ENCODE results near the gene KCND1.

Gene KCND1

GRCh38 chrX:48999030-48999429, 27.4 kb upstream of the KCND1 start:
- no peak for TF ChIP-seq POLR2AphosphoS5 (IDR thresholded peaks at IDR 0.05; ENCODE audit: borderline replicate concordance, low read depth, low read length)
- no peak for TF ChIP-seq EZH2 (IDR thresholded peaks at IDR 0.05)
- TF ChIP-seq FOXP2 (optimal IDR thresholded peaks at IDR 0.05; ENCODE audit: control extremely low read depth, extremely low read length, insufficient read depth): no peak
- H3K36me3 ChIP-seq (ENCODE audit: insufficient read depth, low read length): no peaks in the 10 kb centered on the region; the same call in 1 of the 2 replicates
- no peak for DNase-seq (ENCODE audit: low read depth, low spot score)
- H3K27ac ChIP-seq: no peak overlapping the region
- H3K4me3 ChIP-seq: no peak overlapping the region
- no peaks in the 10 kb centered on the region for H3K9me3 ChIP-seq (ENCODE audit: low read depth, low read length)
- no peak overlapping the region for H3K9ac ChIP-seq (ENCODE audit: insufficient read length)

GRCh38 chrX:48998391-48998790, 26.7 kb upstream of the KCND1 start:
- Histone ChIP-seq H3K9me3 (ENCODE audit: low read depth, low read length) (no peaks in the 10 kb centered on the region), H3K9ac (ENCODE audit: insufficient read length) (no peak overlapping the region), H3K27ac (no peak overlapping the region), H3K36me3 (ENCODE audit: insufficient read depth, low read length) (no peaks in the 10 kb centered on the region; the same call in 1 of the 2 replicates), H3K4me3 (no peak overlapping the region)
- no peak for TF ChIP-seq FOXP2 (optimal IDR thresholded peaks at IDR 0.05; ENCODE audit: control extremely low read depth, extremely low read length, insufficient read depth)
- TF ChIP-seq POLR2AphosphoS5 (IDR thresholded peaks at IDR 0.05; ENCODE audit: borderline replicate concordance, low read depth, low read length): no peak
- TF ChIP-seq EZH2 (IDR thresholded peaks at IDR 0.05): no peak
- no peak for DNase-seq (ENCODE audit: low read depth, low spot score)

- H3K36me3 ChIP-seq (ENCODE audit: insufficient read depth, low read length): no peaks in the 10 kb centered on the region; the same call in 1 of the 2 replicates
- DNase-seq (ENCODE audit: low read depth, low spot score): no peak
Measured at GRCh38 chrX:48997865-48998264, 26.2 kb upstream of the KCND1 start.

GRCh38 chrX:48997455-48997854, 25.8 kb upstream of the KCND1 start:
- Histone ChIP-seq H3K4me3 (no peak overlapping the region), H3K36me3 (ENCODE audit: insufficient read depth, low read length) (no peaks in the 10 kb centered on the region; the same call in 1 of the 2 replicates), H3K9ac (ENCODE audit: insufficient read length) (no peak overlapping the region), H3K27ac (no peak overlapping the region), H3K9me3 (ENCODE audit: low read depth, low read length) (no peaks in the 10 kb centered on the region)
- no peak for DNase-seq (ENCODE audit: low read depth, low spot score)
- no peak for TF ChIP-seq EZH2 (IDR thresholded peaks at IDR 0.05)
- no peak for TF ChIP-seq POLR2AphosphoS5 (IDR thresholded peaks at IDR 0.05; ENCODE audit: borderline replicate concordance, low read depth, low read length)
- TF ChIP-seq FOXP2 (optimal IDR thresholded peaks at IDR 0.05; ENCODE audit: control extremely low read depth, extremely low read length, insufficient read depth): no peak

More at GRCh38 chrX:48997865-48998264, 26.2 kb upstream of the KCND1 start:
- TF ChIP-seq EZH2 (IDR thresholded peaks at IDR 0.05): no peak
- TF ChIP-seq POLR2AphosphoS5 (IDR thresholded peaks at IDR 0.05; ENCODE audit: borderline replicate concordance, low read depth, low read length): no peak
- TF ChIP-seq FOXP2 (optimal IDR thresholded peaks at IDR 0.05; ENCODE audit: control extremely low read depth, extremely low read length, insufficient read depth): no peak
- Histone ChIP-seq H3K4me3 (no peak overlapping the region), H3K27ac (no peak overlapping the region), H3K9ac (ENCODE audit: insufficient read length) (no peak overlapping the region), H3K9me3 (ENCODE audit: low read depth, low read length) (no peaks in the 10 kb centered on the region)

- Histone ChIP-seq H3K4me3 (no peak overlapping the region), H3K9ac (ENCODE audit: insufficient read length) (no peak overlapping the region), H3K36me3 (ENCODE audit: insufficient read depth, low read length) (no peaks in the 10 kb centered on the region; the same call in 1 of the 2 replicates), H3K9me3 (ENCODE audit: low read depth, low read length) (no peaks in the 10 kb centered on the region), H3K27ac (no peak overlapping the region)
- DNase-seq (ENCODE audit: low read depth, low spot score): no peak
- no peak for TF ChIP-seq EZH2 (IDR thresholded peaks at IDR 0.05)
- no peak for TF ChIP-seq FOXP2 (optimal IDR thresholded peaks at IDR 0.05; ENCODE audit: control extremely low read depth, extremely low read length, insufficient read depth)
- TF ChIP-seq POLR2AphosphoS5 (IDR thresholded peaks at IDR 0.05; ENCODE audit: borderline replicate concordance, low read depth, low read length): no peak
Measured at GRCh38 chrX:48996969-48997368, 25.3 kb upstream of the KCND1 start.

- Histone ChIP-seq H3K9me3 (ENCODE audit: low read depth, low read length) (no peaks in the 10 kb centered on the region), H3K9ac (ENCODE audit: insufficient read length) (no peak overlapping the region), H3K27ac (no peak overlapping the region), H3K36me3 (ENCODE audit: insufficient read depth, low read length) (no peaks in the 10 kb centered on the region; the same call in 1 of the 2 replicates), H3K4me3 (no peak overlapping the region)
- DNase-seq (ENCODE audit: low read depth, low spot score): no peak
- no peak for TF ChIP-seq POLR2AphosphoS5 (IDR thresholded peaks at IDR 0.05; ENCODE audit: borderline replicate concordance, low read depth, low read length)
- no peak for TF ChIP-seq FOXP2 (optimal IDR thresholded peaks at IDR 0.05; ENCODE audit: control extremely low read depth, extremely low read length, insufficient read depth)
- no peak for TF ChIP-seq EZH2 (IDR thresholded peaks at IDR 0.05)
Measured at GRCh38 chrX:48992341-48992740, 20.7 kb upstream of the KCND1 start.

- no peak for TF ChIP-seq EZH2 (IDR thresholded peaks at IDR 0.05)
- no peak for TF ChIP-seq POLR2AphosphoS5 (IDR thresholded peaks at IDR 0.05; ENCODE audit: borderline replicate concordance, low read depth, low read length)
- no peak for TF ChIP-seq FOXP2 (optimal IDR thresholded peaks at IDR 0.05; ENCODE audit: control extremely low read depth, extremely low read length, insufficient read depth)
- Histone ChIP-seq H3K4me3 (no peak overlapping the region), H3K9ac (ENCODE audit: insufficient read length) (no peak overlapping the region), H3K9me3 (ENCODE audit: low read depth, low read length) (no peaks in the 10 kb centered on the region), H3K36me3 (ENCODE audit: insufficient read depth, low read length) (no peaks in the 10 kb centered on the region; the same call in 1 of the 2 replicates), H3K27ac (no peak overlapping the region)
- no peak for DNase-seq (ENCODE audit: low read depth, low spot score)
Measured at GRCh38 chrX:48989483-48989882, 17.8 kb upstream of the KCND1 start.

- Histone ChIP-seq H3K4me3 (no peak overlapping the region), H3K9me3 (ENCODE audit: low read depth, low read length) (no peaks in the 10 kb centered on the region), H3K27ac (no peak overlapping the region), H3K36me3 (ENCODE audit: insufficient read depth, low read length) (peaks cover 15% of the 10 kb centered on the region; the same call in 1 of the 2 replicates), H3K9ac (ENCODE audit: insufficient read length) (no peak overlapping the region)
- DNase-seq (ENCODE audit: low read depth, low spot score): no peak
- TF ChIP-seq EZH2 (IDR thresholded peaks at IDR 0.05) (no peak), POLR2AphosphoS5 (IDR thresholded peaks at IDR 0.05; ENCODE audit: borderline replicate concordance, low read depth, low read length) (no peak), FOXP2 (optimal IDR thresholded peaks at IDR 0.05; ENCODE audit: control extremely low read depth, extremely low read length, insufficient read depth) (no peak)
Measured at GRCh38 chrX:48983896-48984295, 12.3 kb upstream of the KCND1 start.

- no peak overlapping the region for H3K4me3 ChIP-seq
- H3K9me3 ChIP-seq (ENCODE audit: low read depth, low read length): no peaks in the 10 kb centered on the region
- DNase-seq (ENCODE audit: low read depth, low spot score): no peak
- TF ChIP-seq EZH2 (IDR thresholded peaks at IDR 0.05): no peak
- H3K9ac ChIP-seq (ENCODE audit: insufficient read length): no peak overlapping the region
- peaks cover 15% of the 10 kb centered on the region; the same call in 1 of the 2 replicates for H3K36me3 ChIP-seq (ENCODE audit: insufficient read depth, low read length)
- no peak overlapping the region for H3K27ac ChIP-seq
Measured at GRCh38 chrX:48983081-48983480, 11.4 kb upstream of the KCND1 start.
